ENCODE data around the gene SUPT3H.

Gene SUPT3H

DNA sequence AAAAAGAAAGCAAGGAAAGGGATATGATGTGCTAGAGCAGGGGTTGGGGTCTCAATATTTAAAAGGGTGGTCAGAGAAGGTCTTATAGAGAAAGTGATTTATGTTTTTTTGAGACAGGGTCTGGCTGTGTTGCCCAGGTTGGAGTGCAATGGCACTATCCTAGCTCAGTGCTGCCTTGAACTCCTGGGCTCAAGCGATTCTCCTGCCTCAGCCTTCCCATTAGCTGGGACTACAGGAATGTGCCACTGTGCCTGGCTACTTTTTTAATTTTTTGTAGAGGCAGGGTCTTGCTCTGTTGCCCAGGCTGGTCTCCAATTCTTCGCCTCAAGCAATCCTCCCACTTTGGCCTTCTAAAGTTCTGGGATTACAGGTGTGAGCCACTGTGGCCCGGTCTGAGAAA is 557.0 kb downstream of the SUPT3H start:
- no peak for DNase-seq

- no peak for DNase-seq
Observed at GRCh38 chr6:44820321-44820720, 557.4 kb downstream of the SUPT3H start.

GRCh38 chr6:44811456-44811855 is 566.3 kb downstream of the SUPT3H start:
- no peak for DNase-seq

GRCh38 chr6:44809258-44809657 is 568.5 kb downstream of the SUPT3H start:
- no peak for DNase-seq

- no peak for DNase-seq
Observed at GRCh38 chr6:44808148-44808547, 569.6 kb downstream of the SUPT3H start.

- DNase-seq, result no peak
Observed at GRCh38 chr6:44806656-44807055, 571.1 kb downstream of the SUPT3H start.

- DNase-seq, result no peak
Observed at GRCh38 chr6:44805238-44805846, 572.4 kb downstream of the SUPT3H start.

GRCh38 chr6:44804546-44805159 is 573.1 kb downstream of the SUPT3H start:
- no peak for DNase-seq

- DNase-seq, result no peak
Observed at GRCh38 chr6:44804016-44804415, 573.7 kb downstream of the SUPT3H start.

- DNase-seq, result no peak
Observed at GRCh38 chr6:44800784-44801592, 576.7 kb downstream of the SUPT3H start.

- DNase-seq, result no peak
Observed at GRCh38 chr6:44800171-44800783, 577.5 kb downstream of the SUPT3H start.

- no peak for DNase-seq
Observed at GRCh38 chr6:44797746-44798145, 580.0 kb downstream of the SUPT3H start.

- no peak for DNase-seq
Observed at GRCh38 chr6:44795326-44795725, 582.4 kb downstream of the SUPT3H start.

- DNase-seq, result no peak
Observed at GRCh38 chr6:44789806-44790205, 587.9 kb downstream of the SUPT3H start.

DNA sequence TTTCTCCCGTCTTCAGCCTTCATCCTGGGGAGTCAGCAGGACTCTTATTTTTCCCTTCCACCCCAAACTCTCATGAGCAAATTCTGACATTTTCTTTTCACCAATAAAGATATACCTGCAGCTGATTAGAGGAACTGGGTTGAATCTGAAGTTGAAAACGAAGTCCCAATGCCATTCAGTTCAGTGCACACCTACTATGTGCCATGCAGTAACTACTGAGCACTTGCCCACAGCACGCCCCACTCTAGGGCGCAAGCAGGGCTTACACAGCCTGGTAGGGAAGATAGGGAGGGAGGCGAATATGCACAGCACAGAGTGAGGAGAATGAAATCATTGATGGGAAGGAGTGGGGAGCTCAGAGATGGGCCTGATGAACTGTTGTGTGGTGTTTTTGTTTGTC is 588.7 kb downstream of the SUPT3H start:
- no peak for DNase-seq

GRCh38 chr6:44788387-44788981 is 589.2 kb downstream of the SUPT3H start:
- no peak for DNase-seq

GRCh38 chr6:44787254-44787834 is 590.4 kb downstream of the SUPT3H start:
- no peak for DNase-seq

- no peak for DNase-seq
Observed at GRCh38 chr6:44785130-44785529, 592.6 kb downstream of the SUPT3H start.

DNA sequence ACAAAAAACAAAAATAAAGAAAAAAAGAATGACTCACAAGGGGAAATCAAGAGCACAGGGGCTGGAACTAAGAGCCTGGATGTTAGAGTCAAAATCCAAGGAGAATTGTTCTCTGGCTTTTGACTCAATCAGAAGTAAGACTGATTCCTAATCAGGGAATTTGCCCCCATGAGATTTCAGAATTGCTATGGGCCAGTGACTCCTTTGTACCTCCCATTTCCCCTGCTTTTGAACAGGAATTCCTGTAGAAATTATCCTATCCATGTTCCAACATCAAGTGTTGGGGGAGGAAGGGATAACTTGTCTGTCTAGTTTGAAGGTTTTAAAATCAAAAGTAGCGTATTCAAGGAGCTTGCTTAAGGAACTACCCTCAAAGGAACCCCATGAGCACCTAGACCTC is 593.5 kb downstream of the SUPT3H start:
- no peak for DNase-seq

DNA sequence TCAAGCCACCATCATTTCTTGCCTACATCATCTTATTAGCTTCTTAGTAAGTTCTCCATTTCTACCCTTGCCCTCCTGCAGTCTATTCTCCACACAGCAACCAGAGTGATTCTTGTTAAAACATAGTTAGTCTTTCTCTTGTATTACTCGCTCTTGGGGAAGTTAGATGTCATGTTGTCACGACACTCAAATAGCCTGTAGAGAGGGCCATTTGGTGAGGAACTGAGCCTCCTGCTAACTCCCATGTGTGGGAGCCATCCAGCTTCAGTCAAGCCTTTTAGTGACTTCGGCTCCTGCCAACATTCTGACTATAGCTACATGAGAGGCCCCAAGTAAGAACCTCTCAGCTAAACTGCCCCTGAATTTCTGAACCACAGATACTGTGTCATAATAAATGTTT is 594.8 kb downstream of the SUPT3H start:
- no peak for DNase-seq

DNA sequence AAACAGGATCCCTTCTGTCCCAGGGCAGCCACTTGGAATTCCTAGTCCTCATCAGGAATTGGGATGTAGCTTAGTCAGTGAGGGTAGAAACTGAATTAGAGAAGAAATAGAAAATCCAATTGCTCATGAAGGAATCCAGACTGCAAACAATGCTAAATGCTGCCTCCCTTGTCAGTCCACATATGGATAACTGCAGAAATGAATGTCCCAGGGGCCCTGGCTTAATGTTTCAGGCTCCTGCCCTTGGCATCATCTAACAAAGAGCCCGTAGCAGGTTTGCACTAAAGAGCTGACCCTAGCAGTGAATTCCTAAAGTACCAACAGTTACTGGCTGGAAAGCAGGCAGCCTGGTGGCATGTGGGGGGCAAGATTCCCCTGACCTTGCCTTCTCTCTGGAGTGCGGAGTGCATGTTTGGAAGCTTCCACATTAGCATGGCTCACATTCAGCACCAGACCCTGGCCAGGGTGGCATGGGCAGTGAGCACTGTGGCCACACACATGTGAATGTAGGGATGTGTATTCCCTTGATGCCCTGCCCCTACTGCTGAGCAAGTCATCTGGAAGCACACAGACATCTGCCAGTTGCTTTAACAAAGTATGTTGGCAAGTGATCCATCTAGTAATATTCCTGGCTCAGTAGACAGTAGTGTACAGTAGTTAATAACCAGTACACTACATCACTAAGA is 595.7 kb downstream of the SUPT3H start:
- DNase-seq, result no peak

- no peak for DNase-seq
Observed at GRCh38 chr6:44780161-44780560, 597.6 kb downstream of the SUPT3H start.
